CD14-positive monocyte (primary cell): ENCODE measurements around the gene SPEN. TPM values are rescaled to one million over a fixed set of nuclear protein-coding genes. Genes with fewer than 3 reads are reported as not detected.

Experiments used
- DNase-seq, 3 donors: peaks; one replicate each; pipeline ENCODE4 v3.0.0-alpha.2; 2011 to 2022
- H2AFZ ChIP-seq: 2 replicates; pipeline ENCODE4 v1.6.0; 2012; ENCODE audit warnings: mild to moderate bottlenecking, low read depth, low read length, inconsistent platforms; ENCODE audit not compliant: insufficient read depth, poor library complexity, severe bottlenecking
- H3K27ac ChIP-seq, 2 donors: 1 replicate in 1 of 2; 2 replicates in 1 of 2; pipeline ENCODE4 v1.5.1; 2012 to 2013; ENCODE audit warnings: low read length in 2 of 2, control low read depth in 1 of 2, inconsistent platforms in 1 of 2, low read depth in 1 of 2, mild to moderate bottlenecking in 1 of 2
- H3K27me3 ChIP-seq, 2 donors: one replicate each; pipeline versions ENCODE4 v1.6.0 to v1.6.1; 2011 to 2013; ENCODE audit warnings: low read length in 2 of 2; ENCODE audit not compliant: control insufficient read depth in 2 of 2, insufficient read depth in 2 of 2
- H3K36me3 ChIP-seq, 2 donors: replicated peaks in 1 of 2; 1 replicate in 1 of 2; 2 replicates in 1 of 2; pipeline versions ENCODE4 v1.5.1 to v1.6.1; 2012 to 2013; ENCODE audit warnings: low read length in 2 of 2, control low read depth in 1 of 2, inconsistent platforms in 1 of 2, mild to moderate bottlenecking in 1 of 2; ENCODE audit not compliant: insufficient read depth in 2 of 2, control insufficient read depth in 1 of 2
- H3K4me1 ChIP-seq, 2 donors: 1 replicate in 1 of 2; 2 replicates in 1 of 2; pipeline versions ENCODE4 v1.5.1 to v1.6.1; 2012 to 2013; ENCODE audit warnings: low read length in 2 of 2, control low read depth in 1 of 2, inconsistent platforms in 1 of 2, mild to moderate bottlenecking in 1 of 2, moderate library complexity in 1 of 2; ENCODE audit not compliant: insufficient read depth in 2 of 2, control insufficient read depth in 1 of 2
- H3K4me2 ChIP-seq: replicated peaks from 2 replicates; pipeline ENCODE3; 2012; ENCODE audit warnings: low read length, moderate library complexity, mild to moderate bottlenecking; ENCODE audit not compliant: poor library complexity, severe bottlenecking; ENCODE audit errors: extremely low read depth
- H3K4me3 ChIP-seq, 3 experiments: fragments of 200-600 bp in 1 of 3; sonication (generic) in 1 of 3; replicated peaks in 1 of 3; 1 replicate in 2 of 3; 2 replicates in 1 of 3; pipeline ENCODE4 v1.5.1; 2011 to 2013; ENCODE audit warnings: low read length in 3 of 3, mild to moderate bottlenecking in 3 of 3, control low read depth in 2 of 3, low read depth in 2 of 3, inconsistent platforms in 1 of 3, moderate library complexity in 1 of 3
- H3K79me2 ChIP-seq: 2 replicates; pipeline ENCODE4 v1.6.0; 2012; ENCODE audit warnings: mild to moderate bottlenecking, control low read depth, inconsistent platforms, low read length, moderate library complexity; ENCODE audit not compliant: insufficient read depth
- H3K9ac ChIP-seq: 2 replicates; pipeline ENCODE4 v1.6.0; 2017; ENCODE audit warnings: low read length, mild to moderate bottlenecking; ENCODE audit not compliant: insufficient read depth, poor library complexity, severe bottlenecking
- H3K9me3 ChIP-seq, 2 donors: replicated peaks in 1 of 2; 1 replicate in 1 of 2; 2 replicates in 1 of 2; pipeline versions ENCODE4 v1.5.1 to v1.6.1; 2012 to 2013; ENCODE audit warnings: low read length in 2 of 2, control low read depth in 1 of 2; ENCODE audit not compliant: control insufficient read depth in 1 of 2, insufficient read depth in 1 of 2
- H4K20me1 ChIP-seq: 2 replicates; pipeline ENCODE4 v1.6.0; 2012; ENCODE audit warnings: mild to moderate bottlenecking, low read length, control low read depth, moderate library complexity; ENCODE audit not compliant: insufficient read depth
- H3K27ac Mint-ChIP-seq, 7 donors: one replicate each; pipeline ENCODE4 v1.8.0; 2020; ENCODE audit warnings: mild to moderate bottlenecking in 7 of 7, mixed read lengths in 7 of 7, moderate library complexity in 6 of 7, inconsistent platforms in 2 of 7
- H3K27me3 Mint-ChIP-seq, 3 donors: one replicate each; pipeline ENCODE4 v1.8.0; 2021 to 2022; ENCODE audit warnings: low read depth in 3 of 3, mild to moderate bottlenecking in 3 of 3, mixed read lengths in 3 of 3, moderate library complexity in 3 of 3, inconsistent platforms in 1 of 3
- H3K36me3 Mint-ChIP-seq, 2 donors: one replicate each; pipeline ENCODE4 v1.8.0; 2020; ENCODE audit warnings: mixed read lengths in 2 of 2, inconsistent platforms in 1 of 2, mild to moderate bottlenecking in 1 of 2
- H3K4me1 Mint-ChIP-seq: one replicate; pipeline ENCODE4 v1.8.0; 2020; ENCODE audit warnings: mild to moderate bottlenecking, mixed read lengths
- H3K4me3 Mint-ChIP-seq, 2 donors: one replicate each; pipeline ENCODE4 v1.8.0; 2020; ENCODE audit warnings: mild to moderate bottlenecking in 2 of 2, mixed read lengths in 2 of 2, moderate library complexity in 1 of 2
- H3K9me3 Mint-ChIP-seq, 7 donors: one replicate each; pipeline ENCODE4 v1.8.0; 2020 to 2022; ENCODE audit warnings: mixed read lengths in 7 of 7, mild to moderate bottlenecking in 6 of 7, moderate library complexity in 6 of 7, inconsistent platforms in 2 of 7
- WGBS: methylation state at CpG from one replicate; pipeline ENCODE4 v1.1.5; 2013; ENCODE audit warnings: missing lambda C conversion rate; ENCODE audit not compliant: insufficient coverage; 5-methylcytosine and 5-hydroxymethylcytosine counted together
- intact Hi-C, 2 donors: fragments of 100-400 bp; cut with micrococcal nuclease; formaldehyde crosslinking; loops; one replicate each; pipeline versions ENCODE4 v1.15.0 to v1.15.1; 2023
- polyA plus RNA-seq, 3 donors: library from polyadenylated mRNA; depleted of rRNA in 1 of 3; unstranded in 2 of 3; stranded (reverse) in 1 of 3; fragments of 300-500 nt in 2 of 3; fragments of >200 nt in 1 of 3; fragmentation: Illumina TruSeq in 2 of 3; gene quantifications; 1 replicate in 2 of 3; 2 replicates in 1 of 3; pipeline ENCODE4 v1.2.3, GENCODE V29; 2012 to 2021
- TF ChIP-seq, protein P1 (sequence below): fragments of 200-600 bp; IDR thresholded peaks from one replicate; pipeline ENCODE4 v1.8.0; 2022; ENCODE audit warnings: antibody characterized with exemption, mild to moderate bottlenecking

The SPEN gene
- polyA plus RNA-seq, 3 donors = 3.1 to 30.9 (median 6.1) TPM

- TF ChIP-seq, protein P1, sequence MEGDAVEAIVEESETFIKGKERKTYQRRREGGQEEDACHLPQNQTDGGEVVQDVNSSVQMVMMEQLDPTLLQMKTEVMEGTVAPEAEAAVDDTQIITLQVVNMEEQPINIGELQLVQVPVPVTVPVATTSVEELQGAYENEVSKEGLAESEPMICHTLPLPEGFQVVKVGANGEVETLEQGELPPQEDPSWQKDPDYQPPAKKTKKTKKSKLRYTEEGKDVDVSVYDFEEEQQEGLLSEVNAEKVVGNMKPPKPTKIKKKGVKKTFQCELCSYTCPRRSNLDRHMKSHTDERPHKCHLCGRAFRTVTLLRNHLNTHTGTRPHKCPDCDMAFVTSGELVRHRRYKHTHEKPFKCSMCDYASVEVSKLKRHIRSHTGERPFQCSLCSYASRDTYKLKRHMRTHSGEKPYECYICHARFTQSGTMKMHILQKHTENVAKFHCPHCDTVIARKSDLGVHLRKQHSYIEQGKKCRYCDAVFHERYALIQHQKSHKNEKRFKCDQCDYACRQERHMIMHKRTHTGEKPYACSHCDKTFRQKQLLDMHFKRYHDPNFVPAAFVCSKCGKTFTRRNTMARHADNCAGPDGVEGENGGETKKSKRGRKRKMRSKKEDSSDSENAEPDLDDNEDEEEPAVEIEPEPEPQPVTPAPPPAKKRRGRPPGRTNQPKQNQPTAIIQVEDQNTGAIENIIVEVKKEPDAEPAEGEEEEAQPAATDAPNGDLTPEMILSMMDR = no peak
- peaks cover 38 to 43% of the 10 kb centered on the region in 2 donors for H3K4me1 ChIP-seq
- no peak for DNase-seq
- H3K9me3 ChIP-seq = no peaks in the 10 kb centered on the region
- H3K27me3 Mint-ChIP-seq = no peaks in the 10 kb centered on the region
- intact Hi-C loops = loop anchor here (1.0 to 5.0 kb wide), 3 partner anchors 13 to 34 kb away; no protein-coding TSS in a partner anchor
- peak overlapping the region; percentile 83 to 90 (median 88) for H3K27ac Mint-ChIP-seq
- peak overlapping the region; percentile 49 to 97 (median 67) for H3K4me3 ChIP-seq
- H2AFZ ChIP-seq = peak overlapping the region; percentile 73
- peak overlapping the region; percentile 70 to 98 for H3K27ac ChIP-seq
- H3K9me3 Mint-ChIP-seq = peaks cover 0 to 1% (median 0%) of the 10 kb centered on the region in 7 donors
- peak overlapping the region; percentile 85 to 92 for H3K4me3 Mint-ChIP-seq
- H3K27me3 ChIP-seq = no peaks in the 10 kb centered on the region
- H4K20me1 ChIP-seq = peaks cover 42% of the 10 kb centered on the region
- peaks cover 0 to 4% of the 10 kb centered on the region in 2 donors for H3K36me3 Mint-ChIP-seq
- peaks cover 48% of the 10 kb centered on the region for H3K4me1 Mint-ChIP-seq
- no peaks in the 10 kb centered on the region for H3K36me3 ChIP-seq
- peaks cover 76% of the 10 kb centered on the region for H3K79me2 ChIP-seq
- H3K4me2 ChIP-seq = peak overlapping the region; percentile 100
- peak overlapping the region; percentile 98 for H3K9ac ChIP-seq
- WGBS = under 1% methylated on average over 34 of the region's 34 CpGs
Observed at GRCh38 chr1:15847893-15848142, 311 bp downstream of the SPEN start.

GRCh38 chr1:15848143-15848928 lies 829 bp downstream of the SPEN start:
- peaks cover 0 to 4% of the 10 kb centered on the region in 2 donors for H3K36me3 Mint-ChIP-seq
- H3K27ac Mint-ChIP-seq = peak overlapping the region; percentile 96 to 99 (median 98)
- Histone ChIP-seq H2AFZ (peak overlapping the region; percentile 73), H3K79me2 (peaks cover 82% of the 10 kb centered on the region), H3K27me3 (no peaks in the 10 kb centered on the region), H3K4me3 (peak overlapping the region; percentile 67 to 99 (median 97)), H3K9ac (peak overlapping the region; percentile 98), H3K36me3 (no peaks in the 10 kb centered on the region), H4K20me1 (peaks cover 47% of the 10 kb centered on the region), H3K4me1 (peaks cover 38 to 43% of the 10 kb centered on the region in 2 donors), H3K4me2 (peak overlapping the region; percentile 100), H3K9me3 (no peaks in the 10 kb centered on the region), H3K27ac (peak overlapping the region; percentile 95 to 98)
- TF ChIP-seq, protein P1 = no peak
- H3K4me1 Mint-ChIP-seq = peaks cover 48% of the 10 kb centered on the region
- WGBS = under 1% methylated on average over 99 of the region's 104 CpGs
- peak; percentile 62 to 72 (median 65) for DNase-seq
- peaks cover 0 to 1% (median 0%) of the 10 kb centered on the region in 7 donors for H3K9me3 Mint-ChIP-seq
- no peaks in the 10 kb centered on the region for H3K27me3 Mint-ChIP-seq
- peak overlapping the region; percentile 99 to 100 for H3K4me3 Mint-ChIP-seq
- intact Hi-C loops = loop anchor here in 1 of 2 donors (2.0 to 5.0 kb wide), 2 partner anchors 14 to 34 kb away; no protein-coding TSS in a partner anchor
